HG03469 (cell line): Measurements from ENCODE around the gene C11orf54.
"Not testable (repeated sequence)": the region's sequence is repeated elsewhere in the genome, so short reads cannot be mapped to it uniquely, and the experiment has no call there.

Source experiments
- ATAC-seq: cut with Tn5 transposase; IDR thresholded peaks from one replicate; pipeline ENCODE4 v1.9.1; 2021; ENCODE audit warnings: mild to moderate bottlenecking, moderate library complexity, moderate number of reproducible peaks; ENCODE audit not compliant: unreplicated experiment

Gene C11orf54

GRCh38 chr11:93734427-93735222 lies 6.8 kb upstream of the C11orf54 start:
- no peak for ATAC-seq

- ATAC-seq: no peak
Observed at GRCh38 chr11:93735627-93736026, 5.8 kb upstream of the C11orf54 start.

DNA sequence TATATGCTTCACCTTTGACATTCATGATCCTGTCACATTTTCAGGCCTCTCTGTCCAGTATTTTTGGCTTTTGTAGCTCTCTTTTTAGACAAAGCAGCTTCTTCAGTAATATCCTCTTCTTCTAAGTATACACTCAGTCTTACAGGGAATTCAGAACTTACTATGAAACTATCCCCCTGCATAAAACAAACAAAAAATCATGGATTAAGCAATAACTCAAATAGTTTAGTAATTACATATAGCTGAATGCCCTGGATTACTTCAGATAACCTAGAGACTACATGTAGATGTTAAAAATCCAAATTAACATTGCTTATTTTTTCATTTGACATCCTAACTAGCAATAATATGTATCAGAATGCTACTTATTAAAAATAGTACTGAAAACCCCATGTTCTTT lies 5.3 kb upstream of the C11orf54 start:
- no peak for ATAC-seq

DNA sequence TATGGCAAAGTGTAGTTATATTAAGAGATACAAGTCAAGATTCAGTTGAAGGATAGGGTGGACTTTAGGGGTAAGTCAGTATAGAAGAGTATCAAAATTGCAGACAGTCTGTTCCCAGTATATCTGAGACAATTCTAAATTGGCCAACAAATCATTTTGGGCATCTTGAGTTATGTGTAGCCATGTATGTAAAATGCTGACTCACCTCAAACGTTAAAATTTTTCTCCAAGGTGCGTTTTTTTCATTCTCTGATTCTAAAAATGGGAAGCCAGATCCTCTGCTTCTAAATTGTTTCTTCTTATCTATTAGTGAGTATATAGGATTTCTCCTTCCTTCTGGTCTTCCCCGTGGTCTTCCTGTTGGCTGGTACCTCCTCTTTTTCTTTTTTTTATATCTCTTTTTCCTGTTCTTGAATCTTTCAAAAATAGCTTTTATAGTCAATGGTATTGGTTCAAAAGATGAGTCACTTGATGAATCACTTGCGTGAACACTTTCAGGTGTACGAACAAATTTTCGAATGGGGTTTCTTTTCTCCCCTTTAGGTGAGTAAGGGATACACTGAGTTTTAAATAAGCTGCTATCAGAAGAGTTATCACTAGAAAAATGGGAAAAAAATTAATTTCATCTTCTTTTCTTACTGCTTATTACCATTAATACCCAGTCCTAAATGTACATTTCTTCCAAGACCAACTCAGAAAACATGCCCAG lies 3.4 kb upstream of the C11orf54 start:
- no peak for ATAC-seq

DNA sequence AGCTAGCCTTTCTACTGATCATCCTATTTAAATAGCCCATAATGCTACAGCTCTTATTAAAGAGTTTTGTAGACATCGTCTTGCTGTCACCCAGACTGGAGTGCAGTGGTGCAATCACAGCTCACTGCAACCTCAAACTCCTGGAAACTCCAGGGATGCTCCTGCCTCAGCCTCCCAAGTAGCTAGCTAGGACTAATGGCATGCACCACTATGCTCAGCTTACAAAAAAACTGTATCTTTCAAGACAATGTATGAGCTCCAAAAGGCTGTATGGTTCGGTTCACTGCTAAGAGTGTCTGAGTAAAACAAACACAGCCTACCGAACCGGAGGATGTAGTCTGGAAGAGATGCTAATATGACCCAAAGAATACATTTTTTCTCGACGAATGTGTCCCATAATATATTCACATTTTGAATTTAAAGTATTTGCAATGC lies 2.8 kb upstream of the C11orf54 start:
- ATAC-seq: no peak

DNA sequence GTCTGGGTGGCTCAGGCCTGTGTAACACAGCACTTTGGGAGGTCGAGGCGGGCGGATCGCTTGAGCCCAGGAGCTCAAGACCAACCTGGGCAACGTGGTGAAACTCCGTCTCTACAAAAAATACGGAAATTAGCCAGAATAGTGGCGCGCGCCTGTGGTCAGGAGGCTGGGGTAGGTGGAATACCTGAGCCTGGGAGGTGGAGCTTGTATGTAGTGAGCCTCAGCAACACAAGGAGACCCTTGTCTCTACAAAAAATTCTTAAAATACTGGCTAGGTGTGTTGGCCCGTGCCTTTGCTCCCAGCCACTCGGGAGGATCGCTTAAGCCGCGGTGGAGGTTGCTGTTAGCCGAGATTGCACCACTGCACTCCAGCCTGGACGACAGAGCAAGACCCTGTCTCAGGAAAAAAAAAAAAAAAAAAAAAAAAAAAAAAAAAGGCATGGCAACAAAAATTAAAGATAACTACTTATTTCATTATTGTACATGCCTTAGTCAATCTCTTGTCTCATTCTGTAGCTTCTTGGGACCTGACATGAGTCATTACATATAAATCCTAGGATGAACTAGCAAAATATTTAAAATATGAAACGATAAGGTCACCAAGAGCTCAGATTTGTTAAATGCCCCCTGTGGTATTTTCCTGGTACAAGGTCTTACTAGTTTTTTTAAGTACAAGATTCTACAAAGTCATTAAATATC lies 1.3 kb upstream of the C11orf54 start:
- ATAC-seq: no peak

DNA sequence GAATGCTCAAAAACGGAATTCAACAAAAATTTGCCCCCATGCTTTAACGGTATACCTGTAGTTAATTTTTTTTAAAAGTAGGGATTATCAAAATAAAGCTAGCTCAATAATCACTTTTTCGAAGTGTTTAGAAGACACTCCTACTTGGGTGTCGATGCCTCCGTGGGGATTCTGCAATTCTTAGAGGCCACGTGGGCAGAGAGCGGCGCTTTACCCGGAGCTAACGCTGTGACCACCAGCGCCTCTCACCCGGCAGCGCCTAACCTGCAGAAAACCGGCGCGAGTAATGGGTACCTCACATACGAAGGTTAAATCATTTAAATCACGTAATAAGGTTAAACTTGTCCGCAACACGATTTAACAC lies 760 bp upstream of the C11orf54 start:
- peak; percentile 18 for ATAC-seq

- ATAC-seq: no peak
Observed at GRCh38 chr11:93741882-93742226, 382 bp downstream of the C11orf54 start.

DNA sequence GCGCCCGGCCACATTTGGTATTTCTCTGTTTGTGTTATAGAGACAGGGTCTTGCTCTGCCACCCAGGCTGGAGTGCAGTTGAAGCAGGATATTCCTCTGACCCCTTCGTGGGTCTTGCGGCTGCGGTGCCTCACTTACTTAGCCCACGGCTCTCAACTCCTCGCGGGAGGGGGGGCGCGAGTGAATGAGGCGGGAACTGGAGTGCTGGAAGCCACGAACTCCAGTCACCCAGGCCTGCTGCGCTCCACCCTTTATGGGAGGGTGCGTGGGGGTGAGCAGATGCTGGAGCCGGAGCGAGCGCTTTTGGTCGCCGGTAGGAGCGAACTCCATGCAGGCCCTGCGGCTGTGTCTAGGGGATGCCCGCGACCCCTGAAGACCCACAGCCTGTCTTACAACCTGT lies 1.8 kb downstream of the C11orf54 start:
- no peak for ATAC-seq

DNA sequence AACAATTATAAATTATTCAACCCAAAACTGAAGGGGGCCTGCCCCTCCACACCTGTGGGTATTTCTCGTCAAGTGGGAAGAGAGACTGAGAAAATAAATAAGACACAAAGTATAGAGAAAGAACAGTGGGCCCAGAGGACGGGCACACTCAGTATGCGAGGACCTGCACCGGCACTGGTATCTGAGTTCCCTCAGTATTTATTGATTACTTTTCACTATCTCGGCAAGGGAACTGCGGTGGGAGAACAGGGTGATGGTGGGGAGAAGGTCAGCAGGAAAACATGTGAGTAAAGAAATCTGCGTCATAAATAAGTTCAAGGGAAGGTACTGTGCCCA lies 3.2 kb downstream of the C11orf54 start:
- no peak for ATAC-seq

- not testable (repeated sequence) for ATAC-seq
Observed at GRCh38 chr11:93745005-93745755, 3.7 kb downstream of the C11orf54 start.

- no peak for ATAC-seq
Observed at GRCh38 chr11:93746101-93746500, 4.6 kb downstream of the C11orf54 start.

DNA sequence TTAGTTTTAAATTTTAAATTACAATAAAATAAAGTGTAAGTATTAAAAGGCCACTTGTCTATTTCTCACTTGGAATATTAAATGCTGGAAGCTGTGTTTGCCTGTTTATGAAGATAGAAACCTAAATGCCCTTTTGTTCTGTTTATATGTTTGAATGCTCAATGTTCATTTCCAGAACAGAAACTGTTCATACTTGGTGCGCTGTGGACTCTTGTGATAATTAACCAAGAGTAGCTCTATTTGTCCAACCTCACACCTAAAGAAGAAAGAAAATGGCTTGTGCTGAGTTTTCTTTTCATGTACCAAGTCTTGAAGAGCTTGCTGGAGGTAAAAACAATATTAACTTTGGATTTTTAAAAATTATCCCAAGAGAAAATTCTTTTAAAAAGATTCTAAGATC lies 5.7 kb downstream of the C11orf54 start:
- ATAC-seq: peak; percentile 73

GRCh38 chr11:93751001-93751400 lies 9.5 kb downstream of the C11orf54 start:
- ATAC-seq: no peak

DNA sequence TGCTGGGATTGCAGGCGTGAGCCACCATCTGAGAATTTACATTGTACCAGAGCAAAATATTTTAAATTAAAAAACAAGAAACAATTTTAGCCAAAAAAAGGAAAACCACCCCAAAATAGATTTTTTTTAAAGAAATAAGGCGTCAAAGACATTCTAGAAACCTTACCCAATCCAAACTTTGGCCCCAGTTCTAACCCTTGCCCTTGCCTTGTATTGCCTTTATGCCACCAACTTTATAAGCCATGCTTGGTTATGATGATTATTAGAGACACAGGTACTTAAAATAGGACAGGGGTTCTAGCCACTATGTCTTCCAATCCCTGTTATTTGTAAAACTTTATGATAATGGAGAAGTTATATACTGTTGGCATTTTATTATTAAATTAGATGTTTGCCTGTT lies 11.8 kb downstream of the C11orf54 start:
- ATAC-seq: no peak

DNA sequence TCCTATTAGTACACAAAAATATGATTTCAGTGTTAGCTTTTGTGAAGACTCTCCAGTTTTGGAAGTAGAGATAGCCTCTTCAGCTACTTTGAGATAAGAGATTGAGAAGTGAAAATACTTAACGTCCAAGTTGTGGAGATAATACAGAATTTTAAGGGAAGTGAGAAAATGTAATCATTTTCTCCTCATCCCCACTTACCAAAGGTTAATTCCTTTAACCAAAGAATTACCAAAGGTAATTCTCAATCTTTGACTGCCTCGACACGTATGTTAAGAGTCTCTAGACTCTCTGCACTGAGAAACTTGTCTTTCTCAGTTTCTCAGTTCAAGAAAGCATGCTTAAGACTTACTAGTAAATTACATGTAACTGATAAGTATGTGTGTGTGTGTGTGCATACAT lies 15.3 kb downstream of the C11orf54 start:
- no peak for ATAC-seq

DNA sequence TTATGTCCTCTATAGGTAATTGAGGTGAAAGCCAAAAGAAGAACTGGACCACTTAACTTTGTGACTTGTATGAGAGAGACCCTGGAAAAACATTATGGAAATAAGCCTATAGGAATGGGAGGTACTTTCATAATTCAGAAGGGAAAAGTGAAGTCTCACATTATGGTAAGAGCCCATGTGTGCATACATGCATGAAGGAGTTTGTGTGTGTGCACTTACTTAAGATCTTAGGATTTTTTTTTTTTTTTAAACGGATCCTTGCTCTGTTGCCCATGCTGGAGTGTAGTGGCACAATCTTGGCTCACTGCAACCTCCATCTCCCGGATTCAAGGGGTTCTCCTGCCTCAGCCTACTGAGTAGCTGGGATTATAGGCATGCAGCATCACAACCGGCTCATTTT lies 15.8 kb downstream of the C11orf54 start:
- ATAC-seq: no peak

GRCh38 chr11:93757924-93758865 lies 16.7 kb downstream of the C11orf54 start:
- no peak for ATAC-seq

GRCh38 chr11:93759123-93759522 lies 17.7 kb downstream of the C11orf54 start:
- ATAC-seq: not testable (repeated sequence)

GRCh38 chr11:93761910-93762309 lies 20.4 kb downstream of the C11orf54 start:
- no peak for ATAC-seq
